HepG2 (cell line): ENCODE measurements around the gene CAPN15. TPM values are rescaled to one million over a fixed set of nuclear protein-coding genes. Genes with fewer than 3 reads are reported as not detected.
A peak's percentile ranks its signal among the peaks of the same experiment; 100 is the strongest.

ENCODE experiments used
- ATF6 ChIP-seq: sonication (generic); formaldehyde crosslinking; conservative IDR thresholded peaks from 2 replicates; pipeline ENCODE4 v1.4.0; 2020; ENCODE audit warnings: missing genetic modification reagents
- ELF3 ChIP-seq: IDR thresholded peaks from 2 replicates; pipeline ENCODE4 v1.6.1; 2016; ENCODE audit warnings: missing genetic modification reagents, missing compliant biosample characterization
- GABPB1 ChIP-seq: IDR thresholded peaks from 2 replicates; pipeline ENCODE4 v1.6.1; 2016; ENCODE audit warnings: mild to moderate bottlenecking, missing genetic modification reagents, moderate library complexity, missing compliant biosample characterization
- MXI1 ChIP-seq: IDR thresholded peaks from 3 replicates; pipeline ENCODE4 v1.6.1; 2012; ENCODE audit warnings: low read depth, low read length, inconsistent platforms, borderline replicate concordance
- MYC ChIP-seq: sonication (generic); formaldehyde crosslinking; IDR thresholded peaks from 2 replicates; pipeline ENCODE4 v1.9.0; 2021; ENCODE audit warnings: missing genetic modification reagents, borderline replicate concordance
- NR2C2 ChIP-seq: sonication (generic); formaldehyde crosslinking; IDR thresholded peaks from 2 replicates; pipeline ENCODE4 v1.4.0; 2020; ENCODE audit warnings: missing genetic modification reagents, mild to moderate bottlenecking, moderate library complexity, borderline replicate concordance
- PRPF4 ChIP-seq: fragments of 200-400 bp; formaldehyde crosslinking; IDR thresholded peaks from 2 replicates; pipeline ENCODE4 v1.6.1; 2016; ENCODE audit warnings: low read length, low read depth; ENCODE audit not compliant: poor library complexity, severe bottlenecking
- TBX3 ChIP-seq: fragments of 450-650 bp; IDR thresholded peaks from 2 replicates; pipeline ENCODE4 v1.6.1; 2017; ENCODE audit warnings: antibody characterized with exemption, mild to moderate bottlenecking, inconsistent platforms, borderline replicate concordance
- ZFX ChIP-seq: sonication (generic); formaldehyde crosslinking; IDR thresholded peaks from 2 replicates; pipeline ENCODE4 v1.4.0; 2020; ENCODE audit warnings: mild to moderate bottlenecking, low read depth, missing genetic modification reagents, moderate library complexity
- ZNF687 ChIP-seq: sonication (generic); formaldehyde crosslinking; IDR thresholded peaks from 2 replicates; pipeline ENCODE4 v1.5.1; 2020; ENCODE audit warnings: mild to moderate bottlenecking, missing genetic modification reagents, moderate library complexity
- polyA plus RNA-seq, 8 experiments: library from polyadenylated mRNA; depleted of rRNA in 3 of 8; stranded (reverse) in 7 of 8; unstranded in 1 of 8; fragments of >200 nt; fragmentation: Illumina TruSeq in 4 of 8; extraction: Trizol in 4 of 8; gene quantifications; 2 replicates each; pipeline versions ENCODE4 v1.2.1 to v1.2.3, GENCODE V29; 2011 to 2016; ENCODE audit warnings: low read depth in 4 of 8, missing spikeins in 1 of 8, mixed read lengths in 1 of 8; ENCODE audit not compliant: insufficient read depth in 1 of 8
- total RNA-seq, 5 experiments: library from RNA; depleted of rRNA; stranded (reverse); fragments of >200 nt; fragmentation: Illumina TruSeq; extraction: Trizol; gene quantifications; 2 replicates each; pipeline ENCODE4 v1.2.3, GENCODE V29; 2016; ENCODE audit warnings: low read depth in 1 of 5
- TF ChIP-seq, protein P1 (sequence below): sonication (generic); formaldehyde crosslinking; IDR thresholded peaks from 2 replicates; pipeline ENCODE4 v1.5.0; 2020; ENCODE audit warnings: mild to moderate bottlenecking, missing genetic modification reagents, borderline replicate concordance
- TF ChIP-seq, protein P2 (sequence below): sonication (generic); formaldehyde crosslinking; IDR thresholded peaks from 2 replicates; pipeline ENCODE4 v1.4.0; 2020; ENCODE audit warnings: missing genetic modification reagents, borderline replicate concordance

CAPN15 gene
- total and polyA plus RNA-seq, 2 of the 13 experiments (the other 11 are each of a cell fraction or from before 2014, with no cell fraction given): 14.9 to 24.5 TPM

DNA sequence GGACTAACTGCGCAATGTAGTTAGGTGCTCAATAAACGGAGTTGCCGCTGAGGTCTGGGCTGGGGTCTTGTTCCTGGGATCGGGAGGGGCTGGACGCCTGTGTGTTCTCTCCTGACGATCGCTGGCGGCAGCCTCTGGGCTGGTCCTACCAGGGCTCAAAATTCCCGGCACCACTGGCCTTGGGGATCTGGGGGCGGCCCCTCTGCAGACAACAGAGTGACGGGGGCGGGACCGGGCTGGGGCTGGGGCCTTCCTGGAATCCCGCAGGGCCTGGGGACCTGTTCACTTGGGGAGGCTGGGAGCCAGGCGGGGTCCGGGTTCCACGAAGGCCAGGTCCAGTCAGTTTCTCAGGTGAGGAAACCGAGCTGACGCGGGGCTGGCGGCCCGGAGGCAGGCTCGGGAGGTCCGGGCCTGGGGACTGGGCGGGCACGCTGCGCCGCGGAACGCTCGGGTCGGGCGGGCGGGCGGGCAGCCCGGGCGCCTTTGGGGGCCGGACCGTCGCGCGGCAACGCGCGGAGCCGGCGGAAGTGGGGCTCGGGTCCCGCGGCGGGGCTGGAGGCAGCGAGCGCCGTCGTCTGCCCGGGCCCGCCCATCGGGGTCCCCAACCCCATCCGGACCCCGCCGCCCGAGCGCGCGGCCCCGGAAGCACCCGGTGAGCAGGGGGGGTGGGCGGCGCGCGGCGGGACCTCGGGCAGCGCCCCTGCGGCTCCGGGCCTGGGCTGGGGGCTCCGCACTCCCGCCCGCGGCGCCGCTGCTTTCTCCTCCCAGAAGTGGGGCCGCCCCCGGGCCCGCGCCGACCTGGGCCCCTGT is 42.1 kb downstream of the CAPN15 start, which contains the start of gene PIGQ (continued):
- TF ChIP-seq ATF6 (CRISPR knock-in tag) (no peak), MXI1 (peak; percentile 62; the same call in 2 of the 3 replicates), NR2C2 (CRISPR knock-in tag) (peak; percentile 55; the same call in 1 of the 2 replicates), ZFX (CRISPR knock-in tag) (peak; percentile 75), ZNF687 (CRISPR knock-in tag) (peak; percentile 36; the same call in 1 of the 2 replicates), TBX3 (no peak), GABPB1 (CRISPR knock-in tag) (peak; percentile 86), PRPF4 (no peak), MYC (CRISPR knock-in tag) (0 out of 2 replicates have a peak, but pooled peaks have one; percentile 35), ELF3 (CRISPR knock-in tag) (peak; percentile 48; the same call in 1 of the 2 replicates)
- TF ChIP-seq, protein P1, sequence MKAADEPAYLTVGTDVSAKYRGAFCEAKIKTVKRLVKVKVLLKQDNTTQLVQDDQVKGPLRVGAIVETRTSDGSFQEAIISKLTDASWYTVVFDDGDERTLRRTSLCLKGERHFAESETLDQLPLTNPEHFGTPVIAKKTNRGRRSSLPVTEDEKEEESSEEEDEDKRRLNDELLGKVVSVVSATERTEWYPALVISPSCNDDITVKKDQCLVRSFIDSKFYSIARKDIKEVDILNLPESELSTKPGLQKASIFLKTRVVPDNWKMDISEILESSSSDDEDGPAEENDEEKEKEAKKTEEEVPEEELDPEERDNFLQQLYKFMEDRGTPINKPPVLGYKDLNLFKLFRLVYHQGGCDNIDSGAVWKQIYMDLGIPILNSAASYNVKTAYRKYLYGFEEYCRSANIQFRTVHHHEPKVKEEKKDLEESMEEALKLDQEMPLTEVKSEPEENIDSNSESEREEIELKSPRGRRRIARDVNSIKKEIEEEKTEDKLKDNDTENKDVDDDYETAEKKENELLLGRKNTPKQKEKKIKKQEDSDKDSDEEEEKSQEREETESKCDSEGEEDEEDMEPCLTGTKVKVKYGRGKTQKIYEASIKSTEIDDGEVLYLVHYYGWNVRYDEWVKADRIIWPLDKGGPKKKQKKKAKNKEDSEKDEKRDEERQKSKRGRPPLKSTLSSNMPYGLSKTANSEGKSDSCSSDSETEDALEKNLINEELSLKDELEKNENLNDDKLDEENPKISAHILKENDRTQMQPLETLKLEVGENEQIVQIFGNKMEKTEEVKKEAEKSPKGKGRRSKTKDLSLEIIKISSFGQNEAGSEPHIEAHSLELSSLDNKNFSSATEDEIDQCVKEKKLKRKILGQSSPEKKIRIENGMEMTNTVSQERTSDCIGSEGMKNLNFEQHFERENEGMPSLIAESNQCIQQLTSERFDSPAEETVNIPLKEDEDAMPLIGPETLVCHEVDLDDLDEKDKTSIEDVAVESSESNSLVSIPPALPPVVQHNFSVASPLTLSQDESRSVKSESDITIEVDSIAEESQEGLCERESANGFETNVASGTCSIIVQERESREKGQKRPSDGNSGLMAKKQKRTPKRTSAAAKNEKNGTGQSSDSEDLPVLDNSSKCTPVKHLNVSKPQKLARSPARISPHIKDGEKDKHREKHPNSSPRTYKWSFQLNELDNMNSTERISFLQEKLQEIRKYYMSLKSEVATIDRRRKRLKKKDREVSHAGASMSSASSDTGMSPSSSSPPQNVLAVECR: 0 out of 2 replicates have a peak, but pooled peaks have one; percentile 19
- TF ChIP-seq, protein P2, sequence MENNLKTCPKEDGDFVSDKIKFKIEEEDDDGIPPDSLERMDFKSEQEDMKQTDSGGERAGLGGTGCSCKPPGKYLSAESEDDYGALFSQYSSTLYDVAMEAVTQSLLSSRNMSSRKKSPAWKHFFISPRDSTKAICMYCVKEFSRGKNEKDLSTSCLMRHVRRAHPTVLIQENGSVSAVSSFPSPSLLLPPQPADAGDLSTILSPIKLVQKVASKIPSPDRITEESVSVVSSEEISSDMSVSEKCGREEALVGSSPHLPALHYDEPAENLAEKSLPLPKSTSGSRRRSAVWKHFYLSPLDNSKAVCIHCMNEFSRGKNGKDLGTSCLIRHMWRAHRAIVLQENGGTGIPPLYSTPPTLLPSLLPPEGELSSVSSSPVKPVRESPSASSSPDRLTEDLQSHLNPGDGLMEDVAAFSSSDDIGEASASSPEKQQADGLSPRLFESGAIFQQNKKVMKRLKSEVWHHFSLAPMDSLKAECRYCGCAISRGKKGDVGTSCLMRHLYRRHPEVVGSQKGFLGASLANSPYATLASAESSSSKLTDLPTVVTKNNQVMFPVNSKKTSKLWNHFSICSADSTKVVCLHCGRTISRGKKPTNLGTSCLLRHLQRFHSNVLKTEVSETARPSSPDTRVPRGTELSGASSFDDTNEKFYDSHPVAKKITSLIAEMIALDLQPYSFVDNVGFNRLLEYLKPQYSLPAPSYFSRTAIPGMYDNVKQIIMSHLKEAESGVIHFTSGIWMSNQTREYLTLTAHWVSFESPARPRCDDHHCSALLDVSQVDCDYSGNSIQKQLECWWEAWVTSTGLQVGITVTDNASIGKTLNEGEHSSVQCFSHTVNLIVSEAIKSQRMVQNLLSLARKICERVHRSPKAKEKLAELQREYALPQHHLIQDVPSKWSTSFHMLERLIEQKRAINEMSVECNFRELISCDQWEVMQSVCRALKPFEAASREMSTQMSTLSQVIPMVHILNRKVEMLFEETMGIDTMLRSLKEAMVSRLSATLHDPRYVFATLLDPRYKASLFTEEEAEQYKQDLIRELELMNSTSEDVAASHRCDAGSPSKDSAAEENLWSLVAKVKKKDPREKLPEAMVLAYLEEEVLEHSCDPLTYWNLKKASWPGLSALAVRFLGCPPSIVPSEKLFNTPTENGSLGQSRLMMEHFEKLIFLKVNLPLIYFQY (CRISPR knock-in tag): peak; percentile 35; the same call in 1 of the 2 replicates
